CD4-positive, alpha-beta T cell treated with Interferon gamma for 1 hour (primary cell): ENCODE results near the gene SPDYA.

ENCODE experiments used
- DNase-seq: peaks from one replicate; pipeline ENCODE4 v3.0.0-alpha.2; 2020

SPDYA gene

GRCh38 chr2:28828382-28828781 is 17.7 kb downstream of the SPDYA start:
- no peak for DNase-seq

- no peak for DNase-seq
These were observed 23.3 kb downstream of the SPDYA start for GRCh38 chr2:28833740-28834470.

- DNase-seq = no peak
These were observed 25.1 kb downstream of the SPDYA start for GRCh38 chr2:28835781-28836180.

- no peak for DNase-seq
These were observed 28.3 kb downstream of the SPDYA start for GRCh38 chr2:28838971-28839370.

GRCh38 chr2:28842042-28842441 is 31.4 kb downstream of the SPDYA start:
- no peak for DNase-seq

GRCh38 chr2:28855193-28855592 is 44.6 kb downstream of the SPDYA start:
- no peak for DNase-seq

- no peak for DNase-seq
These were observed 45.3 kb downstream of the SPDYA start for GRCh38 chr2:28855977-28856376.

- no peak for DNase-seq
These were observed 58.0 kb downstream of the SPDYA start for GRCh38 chr2:28868611-28869010.

GRCh38 chr2:28869494-28870145 is 59.0 kb downstream of the SPDYA start:
- DNase-seq = peak; percentile 5

- peak; percentile 94 for DNase-seq
These were observed 59.7 kb downstream of the SPDYA start, which contains the start of gene TRMT61B for GRCh38 chr2:28870146-28870891. TSS of gene TRMT61B (minus strand) at chr2:28870309. CDS start at chr2:28870277, 32 bp downstream.

GRCh38 chr2:28871620-28872019 is 61.0 kb downstream of the SPDYA start:
- no peak for DNase-seq

GRCh38 chr2:28880193-28880592 is 69.6 kb downstream of the SPDYA start:
- no peak for DNase-seq

GRCh38 chr2:28893488-28893887 is 82.9 kb downstream of the SPDYA start:
- no peak for DNase-seq

- peak; percentile 99 for DNase-seq
These were observed 84.0 kb downstream of the SPDYA start, which contains the start of gene WDR43 for GRCh38 chr2:28894470-28895188. TSS of gene WDR43 (plus strand) at chr2:28894667. CDS start at chr2:28894699, 32 bp downstream.

GRCh38 chr2:28895189-28895893 is 84.7 kb downstream of the SPDYA start:
- DNase-seq = peak; percentile 20

- no peak for DNase-seq
These were observed 86.3 kb downstream of the SPDYA start for GRCh38 chr2:28896906-28897305.

GRCh38 chr2:28898048-28898447 is 87.4 kb downstream of the SPDYA start:
- no peak for DNase-seq
